Measurements from ENCODE around the gene DLL3. TPM values are rescaled to one million over a fixed set of nuclear protein-coding genes. Genes with fewer than 3 reads are reported as not detected.
"Not testable (repeated sequence)": the region's sequence is repeated elsewhere in the genome, so short reads cannot be mapped to it uniquely, and the experiment has no call there.

The DLL3 gene
- total and polyA plus RNA-seq, 5 experiments from 2014 or later, result 0.22 to 1.9 (median 1.1) TPM

- Mint-ChIP-seq H3K36me3 (peaks cover 6 to 75% (median 14%) of the 10 kb centered on the region in 3 donors), H3K4me3 (peak overlapping the region in 1 of 10 donors; percentile 20), H3K4me1 (peaks cover 0 to 14% (median 8%) of the 10 kb centered on the region in 4 donors), H3K9me3 (no peaks in the 10 kb centered on the region), H3K27me3 (no peaks in the 10 kb centered on the region), H3K27ac (peak overlapping the region in 1 of 10 donors; percentile 34)
- DNase-seq (no peak), ATAC-seq (no peak)
- POLR2A ChIA-PET, result interaction anchor here (1.9 kb wide), 1 partner anchor 72 kb away, joined by 7 read pairs; no protein-coding TSS in a partner anchor
Measured at GRCh38 chr19:39472746-39473442, 25.9 kb upstream of the DLL3 start.

GRCh38 chr19:39473443-39473960 is 25.2 kb upstream of the DLL3 start:
- H3K9me3 Mint-ChIP-seq, result no peaks in the 10 kb centered on the region
- H3K4me3 Mint-ChIP-seq, result no peak overlapping the region
- POLR2A ChIA-PET, result interaction anchor here (1.9 to 2.7 kb wide), 3 partner anchors 38 to 71 kb away, joined by 6 to 10 read pairs (median 7); partner anchors contain the start of genes EID2B and RPS16
- H3K27ac Mint-ChIP-seq, result peak overlapping the region in 6 of 10 donors; percentile 18 to 89 (median 55)
- peaks cover 6 to 69% (median 12%) of the 10 kb centered on the region in 3 donors for H3K36me3 Mint-ChIP-seq
- no peaks in the 10 kb centered on the region for H3K27me3 Mint-ChIP-seq
- peaks cover 0 to 14% (median 8%) of the 10 kb centered on the region in 4 donors for H3K4me1 Mint-ChIP-seq
- ATAC-seq (peak; percentile 5 to 6), DNase-seq (no peak)

GRCh38 chr19:39474139-39474620 is 24.6 kb upstream of the DLL3 start:
- Mint-ChIP-seq H3K36me3 (peaks cover 6 to 62% (median 12%) of the 10 kb centered on the region in 3 donors), H3K4me3 (no peak overlapping the region), H3K4me1 (peaks cover 0 to 14% (median 8%) of the 10 kb centered on the region in 4 donors), H3K27me3 (no peaks in the 10 kb centered on the region), H3K27ac (peak overlapping the region in 8 of 10 donors; percentile 41 to 89 (median 74)), H3K9me3 (no peaks in the 10 kb centered on the region)
- peak; percentile 58 to 87 (median 72) for DNase-seq
- peak; percentile 84 to 87 for ATAC-seq
- POLR2A ChIA-PET, result interaction anchor here (0.6 to 2.7 kb wide), 5 partner anchors 29 to 71 kb away, joined by 4 to 10 read pairs (median 6); partner anchors contain the start of genes EID2B, RPS16 and SUPT5H

- Mint-ChIP-seq H3K4me3 (no peak overlapping the region), H3K9me3 (no peaks in the 10 kb centered on the region), H3K27me3 (no peaks in the 10 kb centered on the region), H3K36me3 (peaks cover 6 to 47% (median 12%) of the 10 kb centered on the region in 3 donors), H3K27ac (peak overlapping the region in 4 of 10 donors; percentile 2 to 86 (median 71)), H3K4me1 (peaks cover 11 to 20% (median 16%) of the 10 kb centered on the region in 4 donors)
- POLR2A ChIA-PET, result interaction anchor here (2.2 to 2.7 kb wide), 2 partner anchors 40 to 57 kb away, joined by 6 to 10 read pairs; partner anchors contain the start of genes EID2B and RPS16
- ATAC-seq (no peak), DNase-seq (no peak)
Measured at GRCh38 chr19:39475748-39476147, 23.0 kb upstream of the DLL3 start.

GRCh38 chr19:39479319-39479801 is 19.4 kb upstream of the DLL3 start:
- H3K4me1 Mint-ChIP-seq, result peaks cover 16 to 34% (median 30%) of the 10 kb centered on the region in 4 donors
- H3K27me3 Mint-ChIP-seq, H3K9me3 Mint-ChIP-seq, ATAC-seq, POLR2A ChIA-PET, DNase-seq: not testable (repeated sequence)
- peak overlapping the region in 8 of 10 donors; percentile 85 to 98 (median 95) for H3K27ac Mint-ChIP-seq
- peak overlapping the region; percentile 84 to 94 (median 93) for H3K4me3 Mint-ChIP-seq
- H3K36me3 Mint-ChIP-seq, result peaks cover 0 to 27% (median 0%) of the 10 kb centered on the region in 3 donors

- peaks cover 0 to 27% (median 0%) of the 10 kb centered on the region in 3 donors for H3K36me3 Mint-ChIP-seq
- ATAC-seq, result no peak
- peak overlapping the region; percentile 85 to 98 (median 95) for H3K27ac Mint-ChIP-seq
- H3K4me3 Mint-ChIP-seq, result peak overlapping the region; percentile 84 to 94 (median 93)
- no peaks in the 10 kb centered on the region for H3K9me3 Mint-ChIP-seq
- H3K4me1 Mint-ChIP-seq, result peaks cover 16 to 36% (median 28%) of the 10 kb centered on the region in 4 donors
- H3K27me3 Mint-ChIP-seq, result no peaks in the 10 kb centered on the region
- POLR2A ChIA-PET, result interaction anchor here (1.2 kb wide), 3 partner anchors 35 to 89 kb away, joined by 5 to 11 read pairs (median 8); partner anchors contain the start of genes MED29, PAF1, RPS16 and SUPT5H
- no peak for DNase-seq
Measured at GRCh38 chr19:39479916-39480315, 18.8 kb upstream of the DLL3 start.

GRCh38 chr19:39480337-39481228 is 18.2 kb upstream of the DLL3 start, which contains the start of gene TIMM50:
TIMM50 (plus strand) TSS chr19:39480838; CDS start chr19:39480854, 16 bp downstream.
- Mint-ChIP-seq H3K27me3 (no peaks in the 10 kb centered on the region), H3K4me3 (peak within 1 kb of the TSS; percentile 84 to 94 (median 93)), H3K4me1 (peaks cover 16 to 33% (median 28%) of the 10 kb centered on the region in 4 donors), H3K36me3 (peaks cover 0 to 28% (median 0%) of the 10 kb centered on the region in 3 donors), H3K27ac (peak within 1 kb of the TSS; percentile 85 to 98 (median 95)), H3K9me3 (no peaks in the 10 kb centered on the region)
- POLR2A ChIA-PET, result interaction anchor here (0.5 to 1.2 kb wide), 4 partner anchors 35 to 631 kb away, joined by 3 to 11 read pairs (median 6); partner anchors contain the start of genes HNRNPL, MED29, PAF1 and RPS16
- DNase-seq (peak; percentile 92 to 99 (median 95)), ATAC-seq (peak; percentile 96 to 97)

- POLR2A ChIA-PET, result interaction anchor here (0.5 to 1.2 kb wide), 4 partner anchors 36 to 631 kb away, joined by 3 to 11 read pairs (median 6); partner anchors contain the start of genes HNRNPL, MED29, PAF1 and RPS16
- peak overlapping the region; percentile 84 to 94 (median 93) for H3K4me3 Mint-ChIP-seq
- no peaks in the 10 kb centered on the region for H3K27me3 Mint-ChIP-seq
- ATAC-seq (no peak), DNase-seq (no peak)
- no peaks in the 10 kb centered on the region for H3K9me3 Mint-ChIP-seq
- peak overlapping the region; percentile 48 to 98 (median 94) for H3K27ac Mint-ChIP-seq
- peaks cover 16 to 33% (median 28%) of the 10 kb centered on the region in 4 donors for H3K4me1 Mint-ChIP-seq
- peaks cover 0 to 26% (median 0%) of the 10 kb centered on the region in 3 donors for H3K36me3 Mint-ChIP-seq
Measured at GRCh38 chr19:39481229-39481545, 17.6 kb upstream of the DLL3 start.

GRCh38 chr19:39481676-39482075 is 17.1 kb upstream of the DLL3 start:
- peaks cover 0 to 28% (median 0%) of the 10 kb centered on the region in 3 donors for H3K36me3 Mint-ChIP-seq
- peak overlapping the region; percentile 71 to 98 (median 94) for H3K27ac Mint-ChIP-seq
- no peaks in the 10 kb centered on the region for H3K9me3 Mint-ChIP-seq
- ATAC-seq (no peak), DNase-seq (no peak)
- POLR2A ChIA-PET, result no interaction called here
- peaks cover 16 to 36% (median 28%) of the 10 kb centered on the region in 4 donors for H3K4me1 Mint-ChIP-seq
- H3K4me3 Mint-ChIP-seq, result peak overlapping the region; percentile 84 to 94 (median 93)
- H3K27me3 Mint-ChIP-seq, result no peaks in the 10 kb centered on the region

GRCh38 chr19:39483141-39483540 is 15.6 kb upstream of the DLL3 start:
- Mint-ChIP-seq H3K27me3 (no peaks in the 10 kb centered on the region), H3K9me3 (no peaks in the 10 kb centered on the region), H3K27ac (peak overlapping the region in 2 of 10 donors; percentile 65 to 73), H3K36me3 (peaks cover 0 to 34% (median 0%) of the 10 kb centered on the region in 3 donors), H3K4me3 (peak overlapping the region in 7 of 10 donors; percentile 35 to 93 (median 39)), H3K4me1 (peaks cover 18 to 36% (median 28%) of the 10 kb centered on the region in 4 donors)
- DNase-seq (no peak), ATAC-seq (no peak)
- POLR2A ChIA-PET, result no interaction called here

GRCh38 chr19:39489756-39490155 is 9.0 kb upstream of the DLL3 start:
- ATAC-seq (no peak), DNase-seq (no peak)
- H3K4me3 Mint-ChIP-seq, result no peak overlapping the region
- no peaks in the 10 kb centered on the region for H3K27me3 Mint-ChIP-seq
- H3K9me3 Mint-ChIP-seq, result no peaks in the 10 kb centered on the region
- POLR2A ChIA-PET, result no interaction called here
- H3K27ac Mint-ChIP-seq, result no peak overlapping the region
- H3K4me1 Mint-ChIP-seq, result peaks cover 0 to 3% (median under 1%) of the 10 kb centered on the region in 4 donors
- H3K36me3 Mint-ChIP-seq, result peaks cover 0 to 58% (median 6%) of the 10 kb centered on the region in 3 donors

Measured in naive thymus-derived CD8-positive, alpha-beta T cell (primary cell).